Stimulated activated naive CD4-positive, alpha-beta T cell (primary cell): ENCODE results near the gene GGCT.

Experiments
- DNase-seq, 6 experiments: peaks; one replicate each; lab custom pipeline; 2025; lab: John Stamatoyannopoulos, UW

Gene GGCT

DNA sequence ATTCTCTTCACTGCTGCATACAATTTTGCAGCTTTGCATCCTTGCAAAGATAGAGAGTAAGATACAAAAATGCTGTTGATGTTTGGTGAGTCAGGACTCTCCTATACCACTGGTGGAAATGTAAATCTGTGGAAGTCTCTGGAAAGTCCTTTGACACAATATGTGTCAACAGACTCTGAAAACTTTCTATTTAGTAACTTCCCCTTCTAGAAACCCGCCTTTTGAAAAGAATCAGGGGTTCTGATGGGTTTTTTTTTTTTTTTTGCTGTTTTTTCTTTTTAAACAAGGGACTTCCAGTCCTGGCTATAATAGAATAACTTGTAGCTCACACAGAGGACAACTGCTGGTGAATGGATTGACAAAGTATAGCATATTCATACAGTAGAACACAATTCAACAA lies 42.5 kb downstream of the GGCT start:
- DNase-seq: no peak

DNA sequence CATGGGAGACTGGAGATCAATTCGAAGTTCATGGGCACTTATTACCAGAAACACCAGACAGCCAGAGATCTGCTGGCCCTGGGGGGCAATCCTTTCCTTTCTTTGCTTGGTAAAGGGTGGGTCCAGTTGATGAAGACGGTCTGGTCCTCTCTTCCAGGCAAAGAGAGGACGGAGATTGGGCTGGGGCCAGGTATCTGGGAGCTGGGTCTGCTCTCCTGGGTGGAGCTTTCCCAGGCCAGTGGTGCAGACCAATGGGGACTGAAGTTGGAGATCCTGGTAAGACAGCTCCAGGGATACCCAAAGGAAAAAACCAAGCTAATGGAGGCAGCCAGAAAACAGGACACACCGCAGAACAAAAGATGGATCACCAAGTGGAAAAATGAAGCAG lies 44.4 kb downstream of the GGCT start:
- DNase-seq: no peak

- no peak for DNase-seq
These were observed 44.9 kb downstream of the GGCT start for GRCh38 chr7:30459591-30460245.

- DNase-seq: no peak
These were observed 46.3 kb downstream of the GGCT start for GRCh38 chr7:30458311-30458710.

GRCh38 chr7:30453921-30454320 lies 50.7 kb downstream of the GGCT start:
- DNase-seq: no peak

DNA sequence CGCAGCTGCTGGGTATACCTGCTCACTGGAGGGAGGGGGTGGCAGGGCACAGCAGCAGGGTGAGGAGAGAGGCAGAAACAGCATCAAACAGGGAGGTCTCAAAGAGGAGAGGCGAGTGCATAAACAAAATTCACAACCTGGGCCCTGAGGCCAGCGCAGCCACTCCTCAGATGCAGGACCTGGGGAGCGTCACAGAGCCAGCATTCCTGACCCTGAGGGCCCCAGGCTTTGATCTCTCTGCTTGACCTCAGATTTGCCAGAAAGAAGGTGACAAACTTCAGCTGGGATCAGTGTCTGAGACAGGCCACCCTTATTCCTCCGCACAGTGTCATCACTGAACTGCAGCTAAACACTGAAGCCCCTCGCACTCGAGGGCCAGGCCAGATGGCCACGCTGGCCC lies 51.6 kb downstream of the GGCT start:
- DNase-seq: no peak

- DNase-seq: no peak
These were observed 52.2 kb downstream of the GGCT start for GRCh38 chr7:30452280-30452930.

DNA sequence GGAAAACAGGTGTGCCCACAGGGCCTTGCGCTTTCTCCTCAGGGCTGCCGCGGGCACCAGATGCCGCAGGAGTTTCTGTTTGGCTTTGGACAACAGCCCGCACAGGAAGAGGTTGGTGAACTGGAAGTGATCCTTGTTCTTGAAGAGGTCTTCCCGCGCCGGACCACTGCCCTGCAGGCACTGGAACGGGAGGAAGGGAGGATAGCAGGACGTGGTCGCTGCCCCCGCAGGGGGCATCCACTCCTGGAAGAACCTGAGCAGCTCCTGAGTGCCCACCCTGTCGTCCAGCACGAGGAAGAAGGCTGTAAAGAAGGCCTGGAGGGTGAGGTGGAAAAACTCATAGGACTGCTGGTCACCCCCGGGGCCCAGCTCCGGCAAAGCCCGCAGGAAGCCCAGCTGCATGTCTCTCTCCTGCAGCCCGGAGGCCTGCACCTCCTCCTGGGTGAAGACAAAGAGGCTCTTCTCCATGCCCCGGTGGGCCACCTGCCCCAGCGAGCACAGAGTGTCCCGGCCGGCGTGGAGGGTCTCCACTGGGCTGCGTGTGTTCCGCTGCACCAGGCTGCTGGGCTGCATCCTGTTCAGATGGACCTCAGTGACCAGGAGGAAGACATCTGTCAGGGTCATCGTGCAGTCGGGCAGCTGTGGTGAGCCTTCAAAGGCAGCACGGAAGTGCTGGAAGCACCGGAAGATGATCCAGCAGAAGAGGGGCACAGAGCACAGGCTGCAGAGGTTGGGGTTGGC lies 52.9 kb downstream of the GGCT start:
- DNase-seq: no peak

- no peak for DNase-seq
These were observed 53.6 kb downstream of the GGCT start for GRCh38 chr7:30450983-30451497.

DNA sequence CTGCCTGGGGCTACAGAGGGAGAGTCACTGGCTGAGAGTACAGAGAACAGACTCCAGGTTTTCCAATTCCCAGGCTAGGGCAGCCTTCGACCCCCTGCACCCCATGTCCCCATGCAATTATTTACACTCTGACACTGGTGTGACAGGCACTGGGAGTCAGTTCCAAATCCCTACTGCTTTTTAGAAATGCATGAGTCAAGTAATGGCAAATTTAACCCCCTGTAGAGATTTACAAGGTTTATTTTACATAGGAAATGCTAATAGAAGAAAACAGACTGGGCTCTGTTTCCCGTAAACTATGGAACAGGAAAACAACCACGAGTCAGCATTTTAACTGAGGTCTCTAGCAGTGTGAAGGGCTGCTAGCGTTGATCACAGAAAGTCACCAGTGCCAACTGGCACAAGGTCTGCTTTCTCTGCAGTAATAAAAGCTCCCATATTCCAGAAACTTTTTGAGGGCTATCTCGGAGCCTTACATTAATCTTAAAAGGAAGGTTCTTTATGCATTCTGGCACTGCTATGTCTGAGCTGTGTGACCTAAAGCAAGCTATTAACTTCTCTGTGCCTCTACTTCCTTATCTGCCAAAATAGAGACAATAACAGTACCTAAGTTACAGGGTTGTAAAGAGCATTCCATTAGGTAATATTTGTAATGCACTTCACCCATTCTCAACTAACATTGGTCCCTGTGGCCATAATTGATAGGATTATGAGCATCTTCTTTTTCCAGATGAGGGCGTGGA lies 54.2 kb downstream of the GGCT start:
- no peak for DNase-seq

GRCh38 chr7:30448461-30449189 lies 56.0 kb downstream of the GGCT start:
- DNase-seq: no peak

- no peak for DNase-seq
These were observed 57.2 kb downstream of the GGCT start for GRCh38 chr7:30447466-30447865.
